ES-I3 (cell line): ENCODE measurements around the gene SAMD8.
"Not testable (repeated sequence)": the region's sequence is repeated elsewhere in the genome, so short reads cannot be mapped to it uniquely, and the experiment has no call there.

Experiments
- H3K36me3 ChIP-seq: 2 replicates; pipeline ENCODE4 v1.6.1; 2013; ENCODE audit warnings: mild to moderate bottlenecking, low read length, control low read depth, moderate library complexity; ENCODE audit not compliant: insufficient read depth
- H3K4me1 ChIP-seq: 2 replicates; pipeline ENCODE4 v1.6.1; 2013; ENCODE audit warnings: mild to moderate bottlenecking, control low read depth, low read length; ENCODE audit not compliant: insufficient read depth
- H3K9ac ChIP-seq: 2 replicates; pipeline ENCODE4 v1.6.1; 2013; ENCODE audit warnings: low read depth, mild to moderate bottlenecking, low read length, moderate library complexity
- H3K9me3 ChIP-seq: 2 replicates; pipeline ENCODE4 v1.6.1; 2013; ENCODE audit warnings: mild to moderate bottlenecking, low read length, moderate library complexity; ENCODE audit not compliant: control insufficient read depth, insufficient read depth

SAMD8 gene

DNA sequence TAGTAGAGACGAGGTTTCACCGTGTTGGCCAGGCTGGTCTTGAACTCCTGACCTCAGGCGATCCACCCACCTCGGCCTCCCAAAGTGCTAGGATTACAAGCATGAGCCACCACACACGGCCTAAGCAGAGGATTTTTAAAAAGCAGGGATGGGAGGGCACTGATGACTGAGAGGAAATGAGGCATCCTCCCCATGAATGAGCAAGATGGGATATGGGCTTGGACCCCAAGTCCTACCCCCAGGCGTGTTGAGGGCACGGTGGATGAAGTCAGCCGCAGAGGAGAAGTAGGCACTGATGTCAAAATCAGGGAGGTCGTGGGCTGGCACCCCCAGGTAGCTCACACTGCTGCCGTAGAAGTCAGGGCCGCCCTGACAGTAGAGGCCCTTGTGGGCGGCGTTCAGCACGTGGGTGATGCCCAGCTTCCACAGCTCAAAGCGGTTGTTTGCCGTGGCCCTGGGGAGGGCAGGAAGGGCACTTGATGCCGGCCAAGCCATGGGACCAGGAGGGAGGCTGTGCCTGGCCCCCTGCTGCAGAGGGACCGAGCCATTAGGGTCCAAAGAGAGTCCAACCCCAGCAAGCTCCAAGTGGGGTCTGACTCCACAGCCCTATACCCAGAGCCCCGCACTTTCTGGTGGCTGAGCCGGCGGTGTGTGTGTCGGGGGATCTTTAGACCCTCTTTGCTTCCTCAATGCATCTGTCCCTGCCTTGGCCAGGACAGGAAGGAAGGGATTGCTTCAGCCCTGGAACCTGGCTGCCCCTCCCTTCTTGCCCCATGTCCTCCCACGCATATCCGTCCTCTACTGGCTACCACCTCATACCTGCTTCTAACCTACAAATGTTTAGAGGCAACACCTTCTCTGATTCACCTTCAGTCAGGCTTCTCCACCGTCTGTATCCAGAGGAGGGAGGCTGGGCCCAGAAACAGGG lies 3.4 kb upstream of the SAMD8 start:
- Histone ChIP-seq H3K9me3 (no peaks in the 10 kb centered on the region), H3K9ac (no peak overlapping the region), H3K4me1 (peaks cover 25% of the 10 kb centered on the region), H3K36me3 (no peaks in the 10 kb centered on the region)

DNA sequence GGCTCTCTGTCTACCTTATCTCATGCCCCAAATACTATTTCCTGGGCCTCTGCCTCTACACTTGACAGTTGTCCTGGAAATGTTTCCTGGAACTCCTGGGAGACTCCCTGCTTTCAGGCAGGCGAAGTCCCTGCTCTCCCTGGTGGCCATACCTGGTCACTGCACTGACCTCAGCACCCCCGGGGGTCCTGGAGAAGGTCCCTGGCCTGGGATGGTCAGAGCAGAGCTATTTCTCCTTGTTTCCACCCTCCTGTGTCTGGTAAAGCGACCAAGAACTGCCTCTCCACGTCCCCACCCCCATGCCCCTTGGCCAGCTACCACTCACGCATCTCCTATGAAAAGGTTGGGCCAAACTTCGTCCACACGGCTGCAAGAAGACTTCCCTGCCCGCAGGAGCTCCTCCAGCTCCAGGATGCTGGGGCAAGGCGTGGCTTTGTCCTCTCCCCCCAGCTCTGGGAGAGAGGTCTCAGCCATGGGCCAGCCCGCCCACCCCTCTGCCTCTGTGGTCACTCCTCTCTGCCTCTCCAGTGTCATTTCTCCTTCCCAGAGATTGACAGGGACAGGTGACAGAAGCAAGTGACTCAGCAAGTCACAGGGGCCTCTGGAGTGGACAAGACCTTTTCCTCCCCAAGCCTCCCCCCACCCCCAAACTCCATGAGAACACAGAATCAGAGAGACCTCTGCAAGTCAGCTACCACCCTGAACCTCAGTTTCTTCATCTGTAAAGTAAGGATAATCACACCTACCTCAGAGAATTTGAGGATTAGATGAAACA lies 2.6 kb upstream of the SAMD8 start:
- H3K9me3 ChIP-seq = no peaks in the 10 kb centered on the region
- no peaks in the 10 kb centered on the region for H3K36me3 ChIP-seq
- no peak overlapping the region for H3K9ac ChIP-seq
- peaks cover 24% of the 10 kb centered on the region for H3K4me1 ChIP-seq

DNA sequence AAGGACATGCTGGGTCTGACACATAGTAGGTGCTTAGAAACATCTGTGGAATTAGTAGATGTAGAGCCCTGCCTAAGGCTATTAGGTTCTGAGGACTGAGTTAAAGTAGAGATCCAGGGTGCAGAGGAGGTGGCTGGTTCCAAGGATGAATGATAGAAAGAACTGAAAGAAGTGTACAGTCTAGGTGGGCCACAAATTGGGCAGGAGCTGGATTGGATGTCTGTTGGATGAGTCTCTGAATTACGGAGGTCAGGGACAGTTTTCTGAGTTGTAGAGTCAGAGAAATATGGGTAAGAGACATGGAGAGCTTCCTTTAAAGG lies 2.0 kb upstream of the SAMD8 start:
- Histone ChIP-seq H3K36me3 (no peaks in the 10 kb centered on the region), H3K9ac (no peak overlapping the region), H3K4me1 (peaks cover 23% of the 10 kb centered on the region)

DNA sequence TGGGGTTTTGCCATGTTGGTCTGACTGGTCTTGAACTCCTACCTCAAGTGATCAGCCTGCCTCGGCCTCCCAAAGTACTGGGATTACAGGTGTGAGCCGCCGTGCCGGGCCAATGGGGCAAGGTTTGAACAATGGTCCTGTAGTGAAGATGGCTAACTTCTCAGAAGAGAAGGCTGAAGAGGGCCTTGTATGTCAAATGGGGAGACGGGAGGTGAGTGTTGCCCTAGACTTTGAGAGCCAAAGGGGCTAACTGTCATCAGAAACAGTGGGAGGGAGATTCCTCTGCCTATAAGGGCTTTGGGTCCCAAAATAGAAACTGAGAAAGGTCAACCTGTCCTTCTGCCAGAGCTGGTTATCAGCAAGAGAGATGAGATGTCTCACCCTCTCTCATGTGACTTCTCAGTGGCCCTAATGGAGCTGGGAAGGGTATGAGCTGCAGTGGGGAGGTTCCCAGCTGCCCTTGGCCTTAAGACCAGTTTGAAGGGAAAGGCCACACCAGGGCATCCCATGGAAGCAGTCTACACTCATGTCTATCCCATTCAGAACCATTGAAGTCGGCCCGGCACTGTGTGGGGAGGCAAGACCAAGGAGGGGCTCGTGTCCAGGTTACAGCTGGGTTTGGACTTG lies 1.3 kb upstream of the SAMD8 start:
- H3K9me3 ChIP-seq = no peaks in the 10 kb centered on the region
- H3K4me1 ChIP-seq = peaks cover 20% of the 10 kb centered on the region
- no peak overlapping the region for H3K9ac ChIP-seq
- H3K36me3 ChIP-seq = no peaks in the 10 kb centered on the region

More for the DNA sequence above, 2.0 kb upstream of the SAMD8 start:
- H3K9me3 ChIP-seq = no peaks in the 10 kb centered on the region

DNA sequence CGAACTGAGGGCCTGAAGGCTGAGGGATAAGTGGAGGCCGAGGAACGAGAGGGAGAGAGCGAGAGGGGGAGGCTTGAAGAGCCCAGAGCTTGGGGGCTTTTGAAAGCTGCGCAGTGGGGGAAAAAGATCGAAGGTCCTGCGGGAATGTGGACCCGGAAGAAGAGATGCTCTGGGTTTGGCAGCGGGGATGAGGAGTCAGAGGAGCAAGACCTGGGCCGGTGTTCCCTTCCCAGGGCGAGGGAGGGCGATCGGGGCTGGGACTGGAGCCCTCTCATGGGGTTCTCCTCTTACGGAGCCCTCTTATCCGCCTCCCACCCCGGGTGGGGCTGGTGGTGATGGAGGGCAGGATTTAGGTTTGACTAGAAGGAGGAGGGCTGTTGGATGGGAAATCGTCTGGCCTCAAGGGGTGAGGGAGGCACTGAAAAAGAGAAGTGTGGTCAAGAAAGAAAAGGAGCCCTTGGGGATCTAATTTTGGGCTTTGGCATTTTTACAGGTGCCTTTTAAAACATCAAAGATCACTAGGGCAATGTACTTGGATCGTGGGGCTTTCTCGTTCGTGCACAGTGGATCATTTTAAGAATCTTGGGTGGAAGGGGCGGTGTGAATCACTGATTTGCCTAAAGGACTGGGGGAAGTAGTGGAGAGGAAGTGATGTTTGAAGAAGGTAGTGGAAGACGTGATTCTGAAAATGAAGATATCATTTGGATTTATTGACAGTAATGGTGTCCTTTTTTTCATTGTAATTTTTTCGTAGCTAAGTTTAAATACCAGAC lies 637 bp downstream of the SAMD8 start:
- Histone ChIP-seq H3K4me1 (peaks cover 10% of the 10 kb centered on the region; the same call in 1 of the 2 replicates), H3K36me3 (no peaks in the 10 kb centered on the region), H3K9me3 (no peaks in the 10 kb centered on the region), H3K9ac (peak overlapping the region; percentile 83)

DNA sequence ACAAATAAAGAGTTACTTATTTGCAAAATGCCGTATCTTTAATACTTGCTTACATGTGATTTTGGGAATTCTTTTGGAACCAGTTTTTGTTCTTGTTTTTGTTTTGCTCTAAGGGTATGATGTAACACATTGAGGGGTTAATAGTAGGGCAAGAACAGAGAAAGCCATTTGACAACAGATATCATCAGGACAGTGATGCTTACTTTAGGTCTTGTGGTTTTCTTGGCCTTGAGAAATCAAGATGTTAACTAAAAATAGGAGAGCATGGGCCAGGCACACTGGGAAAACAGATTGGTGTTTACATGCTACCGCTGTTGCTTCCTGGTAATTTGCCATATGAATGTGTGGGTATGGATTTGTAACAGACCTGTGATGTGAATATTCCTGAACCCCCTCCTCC lies 3.7 kb downstream of the SAMD8 start:
- no peaks in the 10 kb centered on the region for H3K9me3 ChIP-seq
- H3K9ac ChIP-seq = no peak overlapping the region
- no peaks in the 10 kb centered on the region for H3K36me3 ChIP-seq
- H3K4me1 ChIP-seq = no peaks in the 10 kb centered on the region; the same call in 1 of the 2 replicates

DNA sequence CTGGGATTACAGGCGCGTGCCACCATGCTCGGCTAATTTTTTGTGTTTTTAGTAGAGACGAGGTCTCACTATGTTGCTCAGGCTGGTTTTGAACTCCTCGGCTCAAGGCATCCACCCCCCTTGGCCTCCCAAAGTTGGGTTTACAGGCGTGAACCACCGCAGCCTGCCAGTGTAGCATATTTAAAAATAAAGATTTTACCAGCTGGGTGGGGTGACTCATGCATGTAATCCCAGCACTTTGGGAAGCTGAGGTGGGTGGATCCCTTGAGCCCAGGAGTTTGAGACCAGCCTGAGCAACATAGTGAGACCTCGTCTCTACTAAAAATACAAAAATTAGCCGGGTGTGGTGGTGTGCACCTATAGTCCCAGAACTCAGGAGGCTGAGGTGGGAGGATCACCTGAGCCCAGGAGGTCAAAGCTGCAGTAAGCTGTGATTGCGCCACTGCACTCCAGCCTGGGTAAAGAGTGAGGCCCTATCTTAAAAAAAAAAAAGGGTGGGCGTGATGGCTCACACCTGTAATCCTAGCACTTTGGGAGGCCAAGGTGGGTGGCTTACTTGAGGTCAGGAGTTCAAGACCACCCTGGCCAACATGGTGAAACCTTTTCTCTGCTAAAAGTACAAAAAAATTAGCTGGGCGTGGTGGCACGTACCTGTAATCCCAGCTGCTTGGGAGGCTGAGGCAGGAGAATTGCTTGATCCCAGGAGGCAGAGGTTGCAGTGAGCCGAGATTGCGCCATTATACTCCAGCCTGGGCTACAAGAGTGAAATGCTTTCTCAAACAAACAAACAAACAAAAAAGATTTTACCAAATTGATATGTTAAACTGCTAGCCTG lies 5.7 kb downstream of the SAMD8 start:
- not testable (repeated sequence) for H3K9me3 ChIP-seq, H3K4me1 ChIP-seq, H3K36me3 ChIP-seq, H3K9ac ChIP-seq

DNA sequence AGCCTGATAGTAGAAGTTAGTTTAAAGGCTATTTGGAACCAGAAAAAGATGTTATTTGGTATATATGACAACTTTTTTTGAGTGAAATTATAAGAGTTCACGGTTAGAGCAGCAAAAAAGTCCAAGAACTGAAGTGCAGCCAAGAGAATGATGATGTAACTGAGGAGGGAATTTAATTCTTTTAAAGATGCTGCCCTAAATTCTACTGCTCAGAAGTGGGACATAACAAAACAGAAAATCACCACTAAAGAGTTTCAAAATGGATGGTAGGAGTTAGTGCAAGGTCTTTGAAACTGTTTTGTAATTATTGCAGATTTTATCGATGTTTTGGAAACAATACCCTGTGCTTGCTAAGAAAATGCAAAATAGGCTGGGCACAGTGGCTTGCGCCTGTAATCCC lies 6.5 kb downstream of the SAMD8 start:
- Histone ChIP-seq H3K9me3 (no peaks in the 10 kb centered on the region), H3K4me1 (no peaks in the 10 kb centered on the region), H3K36me3 (no peaks in the 10 kb centered on the region), H3K9ac (no peak overlapping the region)

DNA sequence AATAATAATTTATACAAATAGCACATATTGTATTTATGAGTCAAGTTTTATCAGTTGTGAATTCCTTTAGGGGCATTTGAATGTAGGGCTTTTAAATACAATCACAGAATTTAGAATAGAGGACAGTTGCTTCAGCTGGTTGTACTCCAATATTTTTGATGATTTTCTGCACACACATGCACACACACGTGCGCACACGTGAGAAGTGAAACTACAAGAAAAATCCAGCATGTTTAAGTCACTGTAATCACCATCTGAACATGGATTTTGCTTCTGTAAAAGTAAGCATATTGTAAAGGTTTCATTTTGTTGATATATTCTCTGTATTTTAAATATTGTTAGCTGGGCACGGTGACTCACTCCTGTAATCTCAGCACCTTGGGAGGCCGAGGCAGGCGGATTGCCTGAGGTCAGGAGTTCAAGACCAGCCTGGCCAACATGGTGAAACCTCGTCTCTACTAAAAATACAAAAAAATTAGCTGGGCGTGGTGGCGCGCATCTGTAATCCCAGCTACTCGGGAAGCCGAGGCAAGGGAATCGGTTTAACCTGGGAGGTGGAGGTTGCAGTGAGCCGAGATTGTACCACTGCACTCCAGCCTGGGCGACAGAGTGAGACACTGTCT lies 8.1 kb downstream of the SAMD8 start:
- H3K36me3 ChIP-seq, H3K4me1 ChIP-seq, H3K9me3 ChIP-seq, H3K9ac ChIP-seq: not testable (repeated sequence)

DNA sequence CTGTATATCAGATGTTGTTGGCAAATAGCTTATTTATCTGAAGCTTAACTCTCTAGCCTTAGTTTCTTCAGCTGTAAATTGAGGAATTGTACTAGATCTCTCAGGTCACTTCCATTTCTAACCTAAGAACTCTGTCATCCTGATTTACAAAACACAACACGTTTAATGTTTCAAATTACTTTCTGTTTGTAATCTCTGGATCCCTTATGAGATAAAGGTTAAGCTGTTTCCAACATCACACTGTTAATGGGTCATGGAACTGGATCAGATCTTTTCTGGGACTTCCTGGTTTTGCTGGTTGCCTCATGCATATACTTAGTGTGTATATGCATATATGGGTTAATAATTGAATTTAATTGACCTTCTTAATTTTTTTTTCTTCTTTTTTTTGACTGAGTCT lies 9.9 kb downstream of the SAMD8 start:
- Histone ChIP-seq H3K9ac (no peak overlapping the region), H3K9me3 (no peaks in the 10 kb centered on the region), H3K4me1 (no peaks in the 10 kb centered on the region), H3K36me3 (no peaks in the 10 kb centered on the region)

DNA sequence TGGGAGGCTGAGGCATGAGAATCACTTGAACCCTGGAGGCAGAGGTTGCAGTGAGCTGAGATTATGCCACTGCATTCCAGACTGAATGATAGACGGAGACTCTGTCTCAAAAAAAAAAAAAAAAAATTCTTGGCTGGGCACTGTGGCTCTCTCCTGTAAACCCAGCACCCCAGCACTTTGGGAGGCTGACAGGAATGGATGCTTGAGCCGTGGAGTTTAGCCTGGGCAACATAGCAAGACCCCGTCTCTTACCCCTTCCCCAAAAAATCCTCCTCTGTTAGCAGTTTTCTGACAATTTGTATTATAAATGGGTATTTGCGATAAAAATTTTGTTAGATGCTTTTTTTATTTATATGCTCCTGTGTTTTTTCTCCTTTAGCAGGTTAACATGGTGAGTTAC lies 11.0 kb downstream of the SAMD8 start:
- H3K4me1 ChIP-seq = no peaks in the 10 kb centered on the region; the same call in 1 of the 2 replicates
- H3K9ac ChIP-seq = no peak overlapping the region
- no peaks in the 10 kb centered on the region for H3K36me3 ChIP-seq
- H3K9me3 ChIP-seq = no peaks in the 10 kb centered on the region

DNA sequence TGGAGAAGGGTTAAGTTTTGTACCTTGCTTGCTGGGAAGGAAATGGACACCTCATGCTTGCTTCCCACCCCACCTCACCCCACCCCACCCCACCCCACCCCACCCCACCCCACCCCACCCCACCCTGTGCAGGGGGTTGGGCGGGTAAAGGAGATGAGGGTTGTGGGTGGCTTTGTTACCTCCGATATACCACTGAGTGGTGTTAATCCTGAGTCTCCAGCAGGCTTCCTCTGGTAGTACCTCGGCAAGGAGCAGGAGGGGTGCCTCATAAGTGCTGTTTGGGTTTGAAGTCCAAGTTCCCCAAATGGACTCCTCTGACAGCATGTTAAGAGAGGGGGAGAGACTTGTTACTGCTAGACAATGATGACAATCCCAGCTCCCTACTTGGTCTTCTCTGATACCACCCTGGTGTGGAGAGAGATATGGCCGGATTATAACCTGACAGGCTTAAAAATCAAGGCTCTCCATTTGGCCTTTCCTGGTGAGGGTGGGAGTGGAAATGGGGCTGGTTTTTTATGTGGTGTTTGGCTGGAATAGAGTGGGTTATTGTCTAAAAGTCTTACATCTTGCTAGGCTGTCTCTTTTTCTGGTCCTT lies 11.7 kb downstream of the SAMD8 start:
- Histone ChIP-seq H3K9me3 (no peaks in the 10 kb centered on the region), H3K4me1 (no peaks in the 10 kb centered on the region; the same call in 1 of the 2 replicates), H3K36me3 (no peaks in the 10 kb centered on the region), H3K9ac (no peak overlapping the region)

DNA sequence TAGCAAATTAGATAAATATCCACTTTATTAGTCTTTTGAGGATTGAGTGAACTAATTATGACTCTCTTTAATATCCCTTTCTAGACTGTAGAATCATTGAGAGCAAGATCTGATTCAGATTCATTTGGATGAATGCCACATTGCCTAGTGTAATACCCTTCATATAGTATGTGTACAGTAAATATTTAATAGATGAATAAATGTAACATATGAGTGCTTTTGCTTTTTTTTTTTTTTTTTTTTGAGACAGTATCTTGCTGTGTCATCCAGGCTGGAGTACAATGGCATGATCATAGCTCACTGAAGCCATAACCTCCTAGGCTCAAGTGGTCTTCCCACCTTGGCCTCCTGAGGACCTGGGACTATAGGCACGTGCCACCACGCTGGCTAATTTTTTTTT lies 14.8 kb downstream of the SAMD8 start:
- Histone ChIP-seq H3K9ac (no peak overlapping the region), H3K36me3 (no peaks in the 10 kb centered on the region), H3K4me1 (no peaks in the 10 kb centered on the region; the same call in 1 of the 2 replicates), H3K9me3 (no peaks in the 10 kb centered on the region)
